Raji (cell line): ENCODE data around the gene NRXN2.

ENCODE experiments used
- POLR2A ChIP-seq: IDR thresholded peaks from 2 replicates; pipeline ENCODE4 v1.6.1; 2011; ENCODE audit warnings: low read depth, low read length, control low read depth; ENCODE audit not compliant: insufficient read depth

Gene NRXN2

GRCh38 chr11:64690235-64690634, 32.8 kb downstream of the NRXN2 start:
- TF ChIP-seq POLR2A: no peak

- TF ChIP-seq POLR2A: peak; percentile 25; the same call in 1 of the 2 replicates
These were observed 34.4 kb downstream of the NRXN2 start for GRCh38 chr11:64688534-64688982.

DNA sequence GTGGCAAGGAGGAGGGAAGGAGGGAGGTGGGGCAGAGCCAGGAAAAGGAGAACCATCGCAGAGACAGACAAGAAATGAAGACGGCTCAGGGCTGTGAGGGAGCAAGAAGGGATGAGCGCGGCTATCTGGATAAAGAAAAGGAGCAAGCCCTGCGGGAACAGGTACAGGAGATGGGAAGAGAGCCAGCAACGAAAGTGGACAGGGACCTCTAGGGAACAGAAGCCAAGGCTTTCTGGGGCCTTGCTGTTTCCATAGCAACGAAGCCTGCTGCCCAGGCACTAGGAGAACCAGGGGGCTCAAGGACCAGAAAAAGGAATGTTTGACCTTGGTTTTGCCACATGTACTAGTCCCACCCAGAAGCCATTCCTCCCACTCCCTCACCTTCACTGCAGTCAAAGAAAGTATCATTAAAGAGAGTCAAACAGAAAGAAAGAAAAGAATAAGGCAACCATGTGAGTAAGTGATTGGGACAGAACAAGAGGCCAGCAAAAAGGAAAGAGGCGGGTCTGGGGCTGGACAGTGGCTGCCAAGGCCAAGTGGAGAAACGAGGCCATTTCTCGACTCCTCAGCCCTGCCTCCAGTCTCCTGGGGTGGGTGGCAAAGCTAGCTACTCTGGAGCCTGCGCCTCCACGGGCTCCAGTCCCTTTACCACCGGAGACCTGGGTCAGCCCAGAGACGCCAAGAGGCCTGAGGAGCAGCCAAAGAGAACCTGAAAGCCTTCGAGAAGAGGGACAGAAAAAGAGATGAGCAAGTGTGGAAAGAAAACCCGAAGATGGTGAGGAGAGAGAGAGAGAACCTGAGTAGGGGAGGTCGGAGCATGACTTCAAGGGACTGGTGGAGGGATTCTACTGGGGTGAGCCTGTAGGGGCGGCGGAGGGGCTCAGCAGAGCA, 35.1 kb downstream of the NRXN2 start:
- no peak for TF ChIP-seq POLR2A

DNA sequence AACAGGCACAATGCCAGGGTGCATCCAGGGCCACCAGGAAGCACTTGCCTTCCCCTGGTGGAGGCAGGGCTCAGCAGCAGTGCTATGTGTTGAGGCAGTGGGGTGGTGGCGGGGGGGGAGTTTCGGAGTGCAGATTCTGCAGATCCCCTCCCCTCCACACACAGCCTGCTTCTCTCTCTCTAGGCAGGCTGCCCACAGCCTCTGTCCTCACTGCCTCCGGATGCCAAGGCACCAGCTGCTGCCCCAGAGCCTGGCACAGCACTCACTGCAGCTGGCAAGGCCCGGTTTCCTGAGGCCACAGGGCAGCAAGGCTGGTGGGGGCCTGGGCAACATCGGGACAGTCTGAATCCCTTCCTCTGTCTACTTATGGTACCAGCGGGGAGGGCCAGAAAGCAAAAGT, 35.8 kb downstream of the NRXN2 start:
- TF ChIP-seq POLR2A: no peak

GRCh38 chr11:64686466-64687170, 36.4 kb downstream of the NRXN2 start:
- TF ChIP-seq POLR2A: no peak

DNA sequence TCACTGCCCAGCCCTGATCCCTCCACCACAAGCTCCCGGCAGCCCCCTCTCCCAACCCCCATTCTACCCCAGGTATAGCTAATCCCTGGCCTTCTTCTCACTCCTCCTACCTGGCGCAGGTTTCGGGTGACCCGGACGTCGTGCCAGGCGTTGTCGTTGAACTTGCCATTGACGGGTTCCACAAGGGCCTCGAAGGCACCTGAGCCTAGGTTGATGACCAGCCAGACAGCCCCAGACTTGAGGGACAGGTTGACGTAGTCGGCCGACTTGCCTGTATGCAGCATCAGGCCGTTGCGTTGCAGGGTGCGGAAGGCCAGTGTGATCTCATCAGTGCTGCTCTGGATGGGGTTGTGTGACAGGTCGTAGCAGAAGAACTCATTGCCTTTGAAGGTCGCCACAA, 37.5 kb downstream of the NRXN2 start:
- no peak for TF ChIP-seq POLR2A

GRCh38 chr11:64684357-64684756, 38.6 kb downstream of the NRXN2 start:
- TF ChIP-seq POLR2A: no peak

DNA sequence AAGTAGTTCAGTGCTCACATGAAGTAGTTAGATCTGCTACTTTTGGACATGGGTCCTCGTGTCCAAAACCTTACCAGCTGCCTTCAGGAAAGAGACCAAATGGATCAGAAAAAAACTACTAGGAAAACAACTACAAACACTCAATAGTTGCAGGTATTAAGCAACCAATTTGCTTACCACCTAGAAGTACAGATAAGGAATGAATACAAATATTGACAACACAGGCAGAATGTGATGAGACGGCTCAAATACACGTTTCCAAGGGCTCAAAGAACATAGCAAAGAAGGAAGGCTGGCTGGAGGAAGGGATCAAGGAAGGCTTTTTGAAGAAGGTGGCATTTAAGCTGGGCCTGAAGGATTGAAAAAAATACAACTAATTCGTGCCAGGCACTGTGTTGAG, 41.8 kb downstream of the NRXN2 start:
- TF ChIP-seq POLR2A: no peak

DNA sequence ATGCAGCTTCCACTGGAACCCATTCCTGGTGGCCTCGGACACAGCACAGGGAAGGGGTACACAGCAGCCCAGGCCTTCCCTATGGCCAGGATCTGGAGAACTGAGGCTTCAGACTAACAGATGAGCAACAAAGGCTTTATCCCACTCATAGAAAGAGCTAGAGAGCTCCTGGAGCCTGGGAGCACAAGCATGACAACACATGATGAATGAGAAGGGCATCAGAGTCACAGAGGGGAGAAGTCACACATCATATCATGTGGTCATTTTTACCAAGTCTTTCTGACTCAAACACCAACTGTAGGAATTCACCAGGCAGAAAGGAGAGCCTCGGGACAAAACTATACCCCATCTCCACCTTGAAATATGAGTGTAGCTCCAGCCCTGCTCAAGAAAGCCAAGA, 43.2 kb downstream of the NRXN2 start:
- no peak for TF ChIP-seq POLR2A

DNA sequence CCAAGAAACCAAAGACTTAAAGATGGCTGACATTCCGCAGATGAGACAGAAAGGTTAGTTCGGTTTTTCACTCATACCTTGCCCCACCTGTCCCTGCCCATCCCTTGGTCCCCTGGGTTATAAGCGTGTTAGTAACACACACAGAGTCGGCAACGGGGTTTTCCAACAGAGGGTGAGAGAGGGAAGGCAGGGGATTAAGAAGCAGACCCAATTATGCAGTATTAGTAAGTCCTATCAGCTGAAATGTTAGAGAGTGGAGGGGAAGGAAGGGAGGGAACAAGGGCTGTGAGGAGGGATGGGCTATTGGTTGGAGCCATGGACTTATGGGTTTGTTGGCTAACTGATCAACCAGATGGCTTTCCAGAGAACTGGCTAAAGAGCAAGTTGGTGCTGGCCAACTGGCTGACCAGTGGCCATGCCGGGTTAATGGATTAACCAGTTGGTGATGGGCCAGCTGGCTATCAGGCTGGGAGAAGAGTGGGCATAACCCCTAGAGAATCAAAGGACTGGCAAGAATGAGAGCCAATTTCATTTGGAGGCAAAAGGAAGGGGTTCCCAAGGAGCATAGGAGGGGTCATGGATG, 45.5 kb downstream of the NRXN2 start:
- no peak for TF ChIP-seq POLR2A

DNA sequence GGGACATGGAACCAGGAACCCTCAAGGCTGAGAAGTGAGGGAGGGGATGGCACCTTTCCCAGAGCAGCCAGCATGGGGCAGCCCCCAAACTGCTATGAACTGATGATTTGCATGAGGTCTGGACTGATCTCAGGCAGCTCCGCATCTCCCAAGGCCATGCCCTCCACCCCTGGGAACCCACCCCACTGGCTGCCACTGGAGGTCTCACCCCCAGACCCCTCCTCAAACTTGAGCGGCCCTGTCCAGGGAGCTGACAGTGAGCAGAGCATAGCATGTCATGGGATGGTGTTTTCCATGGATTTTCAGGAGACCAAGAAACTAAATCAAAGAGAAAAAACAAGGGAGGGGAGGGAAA, 46.8 kb downstream of the NRXN2 start:
- no peak for TF ChIP-seq POLR2A

DNA sequence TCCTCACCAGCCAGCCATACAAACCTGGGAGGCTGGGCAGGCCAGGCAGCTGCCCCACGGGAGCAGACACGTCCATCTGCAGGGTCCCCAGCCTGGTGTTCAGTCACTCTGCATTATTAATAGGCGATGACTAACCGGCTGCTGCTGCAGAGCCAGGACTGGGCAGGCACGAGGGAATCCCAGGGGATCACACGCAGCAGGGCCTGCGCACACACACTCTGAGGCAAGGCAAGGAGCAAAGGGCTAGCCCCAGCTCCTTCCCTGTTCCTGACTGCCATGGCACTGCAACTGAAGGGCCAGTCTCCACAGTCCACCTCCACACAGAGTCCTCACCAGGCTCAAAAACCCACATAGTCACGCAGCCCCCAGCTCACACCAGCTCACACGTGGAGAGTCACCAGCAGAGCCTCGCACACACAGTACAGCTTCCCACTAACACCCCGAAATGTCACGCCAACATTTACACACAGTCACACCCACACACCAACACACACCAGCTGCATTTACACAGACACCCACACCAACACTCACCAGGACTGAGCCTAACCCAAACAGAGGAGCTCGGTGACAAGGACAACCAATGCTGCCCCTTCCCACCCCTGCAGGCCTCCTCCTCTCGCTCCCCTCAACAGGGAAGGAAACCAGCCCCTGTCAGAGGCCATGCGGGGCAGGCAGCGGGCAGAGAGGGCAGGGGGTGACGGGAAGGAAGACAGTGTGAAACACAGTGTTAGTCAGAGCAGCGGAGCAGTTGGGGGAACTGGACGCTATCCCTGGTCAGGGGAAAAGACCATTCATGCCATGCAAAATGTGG, 47.3 kb downstream of the NRXN2 start:
- TF ChIP-seq POLR2A: no peak

GRCh38 chr11:64674774-64675173, 48.2 kb downstream of the NRXN2 start:
- TF ChIP-seq POLR2A: no peak

DNA sequence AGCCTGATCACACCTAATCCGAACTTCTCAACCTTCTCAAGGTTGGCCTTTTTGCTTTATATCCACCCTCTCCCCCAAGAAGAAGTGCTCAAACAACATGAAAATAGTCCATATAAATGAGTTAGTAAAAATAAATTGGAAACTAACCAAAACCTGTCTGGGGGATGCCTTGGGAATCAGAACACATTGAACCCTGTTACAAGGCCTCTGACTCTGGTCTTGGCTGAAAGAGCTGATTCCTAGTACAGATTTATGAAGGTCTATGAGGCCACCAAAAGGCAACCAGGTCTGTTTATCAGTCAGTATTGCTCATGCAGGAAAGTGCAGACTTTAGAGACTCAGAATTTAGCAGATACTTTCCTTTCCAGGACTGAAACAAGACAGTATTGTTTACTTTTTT, 49.7 kb downstream of the NRXN2 start:
- no peak for TF ChIP-seq POLR2A

DNA sequence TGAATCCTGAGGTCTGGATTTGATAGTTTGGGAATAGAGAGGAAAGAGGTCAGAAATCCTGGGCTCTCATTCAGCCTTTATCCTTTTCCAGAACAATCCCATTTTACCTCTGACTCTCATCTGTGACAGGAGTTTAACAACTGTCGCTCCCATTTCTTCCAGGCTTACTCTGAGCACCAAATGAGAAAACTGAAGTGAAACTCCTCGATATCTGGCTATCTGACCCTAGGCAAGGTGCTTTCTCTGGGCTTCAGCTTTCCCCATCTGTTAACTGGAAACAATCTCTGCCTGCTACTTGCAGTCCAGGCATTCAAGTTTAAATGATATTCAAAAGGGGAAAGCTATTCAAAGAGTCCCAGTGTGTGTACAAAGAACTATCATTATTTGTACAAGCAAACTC, 50.1 kb downstream of the NRXN2 start:
- no peak for TF ChIP-seq POLR2A
